ENCODE data around the gene PARP12.

DNA sequence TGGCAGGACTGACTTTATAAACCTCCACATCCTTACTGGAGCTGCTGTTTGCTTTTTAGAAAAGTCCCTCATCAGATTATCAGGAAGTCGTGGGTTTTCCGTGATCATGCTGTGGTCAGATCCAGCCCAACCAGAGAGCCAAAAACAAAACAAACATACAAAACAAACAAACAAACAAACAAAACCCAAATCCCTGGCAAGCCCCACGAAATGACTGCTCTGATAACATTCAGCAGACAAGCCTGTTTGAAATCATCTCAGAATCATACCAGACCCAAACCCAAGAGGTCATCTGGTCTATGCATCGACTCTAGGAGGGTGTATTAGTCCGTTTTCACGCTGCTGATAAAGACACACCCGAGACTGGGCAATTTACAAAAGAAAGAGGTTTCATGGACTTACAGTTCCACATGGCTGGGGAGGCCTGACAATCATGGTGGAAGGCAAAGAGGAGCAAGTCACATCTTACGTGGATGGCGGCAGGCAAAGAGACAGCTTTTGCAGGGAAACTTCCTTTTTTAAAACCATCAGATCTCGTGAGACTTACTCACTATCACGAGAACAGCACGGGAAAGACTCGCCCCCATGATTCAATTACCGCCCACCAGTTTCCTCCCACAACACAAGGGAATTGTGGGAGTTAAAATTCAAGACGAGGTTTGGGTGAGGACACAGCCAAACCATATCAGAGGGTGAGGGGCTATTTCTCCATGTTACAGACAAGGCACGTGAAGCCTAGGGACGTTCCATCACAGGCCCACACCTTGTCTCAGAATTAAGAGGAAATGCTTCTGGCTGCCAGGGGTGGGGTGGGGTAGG, 85.7 kb downstream of the PARP12 start:
- no peak for TF ChIP-seq POLR2A (IDR thresholded peaks at IDR 0.05)
- TF ChIP-seq, protein P1, sequence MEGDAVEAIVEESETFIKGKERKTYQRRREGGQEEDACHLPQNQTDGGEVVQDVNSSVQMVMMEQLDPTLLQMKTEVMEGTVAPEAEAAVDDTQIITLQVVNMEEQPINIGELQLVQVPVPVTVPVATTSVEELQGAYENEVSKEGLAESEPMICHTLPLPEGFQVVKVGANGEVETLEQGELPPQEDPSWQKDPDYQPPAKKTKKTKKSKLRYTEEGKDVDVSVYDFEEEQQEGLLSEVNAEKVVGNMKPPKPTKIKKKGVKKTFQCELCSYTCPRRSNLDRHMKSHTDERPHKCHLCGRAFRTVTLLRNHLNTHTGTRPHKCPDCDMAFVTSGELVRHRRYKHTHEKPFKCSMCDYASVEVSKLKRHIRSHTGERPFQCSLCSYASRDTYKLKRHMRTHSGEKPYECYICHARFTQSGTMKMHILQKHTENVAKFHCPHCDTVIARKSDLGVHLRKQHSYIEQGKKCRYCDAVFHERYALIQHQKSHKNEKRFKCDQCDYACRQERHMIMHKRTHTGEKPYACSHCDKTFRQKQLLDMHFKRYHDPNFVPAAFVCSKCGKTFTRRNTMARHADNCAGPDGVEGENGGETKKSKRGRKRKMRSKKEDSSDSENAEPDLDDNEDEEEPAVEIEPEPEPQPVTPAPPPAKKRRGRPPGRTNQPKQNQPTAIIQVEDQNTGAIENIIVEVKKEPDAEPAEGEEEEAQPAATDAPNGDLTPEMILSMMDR (IDR thresholded peaks at IDR 0.05): no peak
